Measurements from ENCODE around the gene SLC6A3. TPM values are rescaled to one million over a fixed set of nuclear protein-coding genes. Genes with fewer than 3 reads are reported as not detected.

SLC6A3 gene
- total and polyA plus RNA-seq, 3 donors from 2014 or later, result 0.55 to 1.5 (median 0.83) TPM

GRCh38 chr5:1430121-1430795 is 15.0 kb downstream of the SLC6A3 start:
- intact Hi-C loops (cut with DNase I; ENCODE audit: low total_unique reads), result no loop called here
- H3K4me1 ChIP-seq, result no peaks in the 10 kb centered on the region
- no peak for TF ChIP-seq POLR2A (IDR thresholded peaks at IDR 0.05)
- no peak for TF ChIP-seq CTCF (IDR thresholded peaks at IDR 0.05)
- WGBS, 2 donors, result 89% methylated on average over 24 to 26 of the region's 26 CpGs
- H3K27me3 ChIP-seq, result no peaks in the 10 kb centered on the region
- no peak for DNase-seq
- no peaks in the 10 kb centered on the region for H3K36me3 ChIP-seq (ENCODE audit: low read depth, missing control alignments)
- no peak overlapping the region for H3K27ac ChIP-seq
- H3K4me3 ChIP-seq, result no peak overlapping the region
- no peaks in the 10 kb centered on the region for H3K9me3 ChIP-seq

DNA sequence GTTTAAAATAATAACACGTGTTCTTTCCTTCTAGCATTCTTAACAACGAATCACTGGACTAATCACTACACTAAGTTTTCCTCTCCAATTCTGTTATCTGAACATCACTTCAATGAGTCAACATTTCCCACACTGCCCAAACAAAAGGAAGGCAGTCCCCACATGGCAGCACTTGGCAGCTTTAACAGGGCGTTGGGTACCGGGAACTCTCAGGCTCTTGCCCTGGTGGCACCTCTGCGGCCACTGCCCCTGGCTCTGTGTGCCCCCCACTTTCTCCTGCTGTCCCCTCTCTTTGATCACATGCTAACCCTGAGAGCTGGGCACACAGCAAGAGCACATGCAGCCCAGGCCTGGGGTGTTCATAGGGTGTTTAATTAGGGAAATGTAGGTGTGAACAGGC is 15.7 kb downstream of the SLC6A3 start:
- intact Hi-C loops (cut with DNase I; ENCODE audit: low total_unique reads), result no loop called here
- TF ChIP-seq POLR2A (IDR thresholded peaks at IDR 0.05) (no peak), CTCF (IDR thresholded peaks at IDR 0.05) (no peak)
- H3K36me3 ChIP-seq (ENCODE audit: low read depth, missing control alignments), result no peaks in the 10 kb centered on the region
- no peaks in the 10 kb centered on the region for H3K27me3 ChIP-seq
- H3K9me3 ChIP-seq, result no peaks in the 10 kb centered on the region
- no peak overlapping the region for H3K27ac ChIP-seq
- H3K4me1 ChIP-seq, result no peaks in the 10 kb centered on the region
- H3K4me3 ChIP-seq, result no peak overlapping the region
- 94 to 95% methylated on average over 5 of the region's 5 CpGs for WGBS, 2 donors
- no peak for DNase-seq

DNA sequence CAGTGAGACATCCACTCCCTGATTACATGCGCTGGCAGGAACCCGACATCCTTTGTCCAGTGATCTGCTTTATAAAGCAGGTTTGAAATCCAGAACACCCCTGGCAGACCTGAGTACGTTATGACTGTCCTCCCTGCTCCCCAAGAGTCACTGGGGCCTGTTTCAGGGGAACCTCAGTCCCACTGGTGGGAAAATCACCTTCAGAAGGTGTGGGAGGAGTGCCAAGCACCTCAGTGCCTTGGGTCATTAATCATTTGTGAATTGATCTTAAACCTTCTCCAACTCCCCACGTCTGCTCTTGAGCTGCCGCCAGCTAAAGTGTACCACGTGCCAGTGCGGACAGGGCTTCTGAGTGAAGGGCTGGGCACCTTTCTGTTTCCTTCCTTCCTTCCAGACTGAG is 16.2 kb downstream of the SLC6A3 start:
- no peak for DNase-seq
- H3K9me3 ChIP-seq, result no peaks in the 10 kb centered on the region
- no peak overlapping the region for H3K4me3 ChIP-seq
- TF ChIP-seq CTCF (IDR thresholded peaks at IDR 0.05) (no peak), POLR2A (IDR thresholded peaks at IDR 0.05) (no peak)
- H3K36me3 ChIP-seq (ENCODE audit: low read depth, missing control alignments), result no peaks in the 10 kb centered on the region
- H3K4me1 ChIP-seq, result no peaks in the 10 kb centered on the region
- WGBS, 2 donors, result 86 to 87% methylated on average over 7 of the region's 7 CpGs
- H3K27me3 ChIP-seq, result no peaks in the 10 kb centered on the region
- no peak overlapping the region for H3K27ac ChIP-seq
- intact Hi-C loops (cut with DNase I; ENCODE audit: low total_unique reads), result no loop called here

DNA sequence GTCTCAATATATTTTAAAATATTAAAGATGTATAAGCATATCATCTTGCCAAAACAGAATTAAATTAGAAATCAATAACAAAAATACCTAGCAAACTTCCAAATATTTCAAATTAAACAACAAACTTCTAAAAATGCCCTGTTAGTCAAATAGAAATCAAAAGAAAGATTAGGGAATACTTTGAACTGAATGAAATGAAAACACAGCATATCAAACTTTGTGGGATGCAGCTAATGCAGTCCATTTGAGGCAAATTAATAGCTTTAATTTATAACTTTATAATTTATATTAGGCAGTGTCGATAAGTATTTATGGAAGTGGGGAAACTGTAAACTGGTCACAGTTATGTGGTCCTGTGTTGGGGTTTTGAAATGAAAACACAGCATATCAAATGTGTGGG is 17.1 kb downstream of the SLC6A3 start:
- Histone ChIP-seq H3K36me3 (ENCODE audit: low read depth, missing control alignments) (no peaks in the 10 kb centered on the region), H3K27ac (no peak overlapping the region), H3K4me3 (no peak overlapping the region), H3K27me3 (no peaks in the 10 kb centered on the region), H3K4me1 (no peaks in the 10 kb centered on the region), H3K9me3 (no peaks in the 10 kb centered on the region)
- DNase-seq, result no peak
- intact Hi-C loops (cut with DNase I; ENCODE audit: low total_unique reads), result no loop called here
- 73 to 87% methylated on average over 1 of the region's 1 CpG for WGBS, 2 donors
- TF ChIP-seq CTCF (IDR thresholded peaks at IDR 0.05), result no peak
- no peak for TF ChIP-seq POLR2A (IDR thresholded peaks at IDR 0.05)

- Histone ChIP-seq H3K4me1 (no peaks in the 10 kb centered on the region), H3K27ac (no peak overlapping the region), H3K27me3 (no peaks in the 10 kb centered on the region), H3K4me3 (no peak overlapping the region), H3K9me3 (no peaks in the 10 kb centered on the region), H3K36me3 (ENCODE audit: low read depth, missing control alignments) (no peaks in the 10 kb centered on the region)
- TF ChIP-seq CTCF (IDR thresholded peaks at IDR 0.05) (no peak), POLR2A (IDR thresholded peaks at IDR 0.05) (no peak)
- intact Hi-C loops (cut with DNase I; ENCODE audit: low total_unique reads), result no loop called here
- DNase-seq, result no peak
- 89 to 96% methylated on average over 8 to 9 of the region's 9 CpGs for WGBS, 2 donors
Observed at GRCh38 chr5:1424716-1425115, 20.5 kb downstream of the SLC6A3 start.

Data from testis (tissue), 3 donors.